Kidney capillary endothelial cell (primary cell): ENCODE data around the gene HOXA9.
A peak's percentile ranks its signal among the peaks of the same experiment; 100 is the strongest.

Source experiments
- DNase-seq: peaks from one replicate; pipeline ENCODE4 v3.0.0-alpha.2; 2018; ENCODE audit warnings: low spot score

The HOXA9 gene

GRCh38 chr7:27126596-27127327 is 38.6 kb downstream of the HOXA9 start:
- no peak for DNase-seq

GRCh38 chr7:27125986-27126394 is 39.3 kb downstream of the HOXA9 start:
- no peak for DNase-seq

- no peak for DNase-seq
Observed at GRCh38 chr7:27124902-27125689, 40.2 kb downstream of the HOXA9 start.

- peak; percentile 71 for DNase-seq
Observed at GRCh38 chr7:27124096-27124901, 41.0 kb downstream of the HOXA9 start.

GRCh38 chr7:27123477-27124053 is 41.8 kb downstream of the HOXA9 start:
- no peak for DNase-seq

- no peak for DNase-seq
Observed at GRCh38 chr7:27123007-27123476, 42.3 kb downstream of the HOXA9 start.

GRCh38 chr7:27122077-27122910 is 43.0 kb downstream of the HOXA9 start:
- DNase-seq: no peak

- DNase-seq: no peak
Observed at GRCh38 chr7:27121684-27122076, 43.7 kb downstream of the HOXA9 start.

GRCh38 chr7:27119412-27119911 is 45.9 kb downstream of the HOXA9 start:
- no peak for DNase-seq

- no peak for DNase-seq
Observed at GRCh38 chr7:27118580-27118979, 46.8 kb downstream of the HOXA9 start.

GRCh38 chr7:27117887-27118491 is 47.3 kb downstream of the HOXA9 start:
- no peak for DNase-seq

- no peak for DNase-seq
Observed at GRCh38 chr7:27116962-27117886, 48.1 kb downstream of the HOXA9 start.

GRCh38 chr7:27116031-27116961 is 49.0 kb downstream of the HOXA9 start:
- no peak for DNase-seq

GRCh38 chr7:27115221-27116026 is 49.9 kb downstream of the HOXA9 start:
- DNase-seq: no peak

GRCh38 chr7:27114881-27115220 is 50.5 kb downstream of the HOXA9 start:
- DNase-seq: no peak

- no peak for DNase-seq
Observed at GRCh38 chr7:27113991-27114769, 51.2 kb downstream of the HOXA9 start.
